Dendritic cell treated with granulocyte-macrophage colony-stimulating factor and Interleukin-4, amounts not matched to agents 40 ng/mL and 50 ng/mL, for 4 days (primary cell): Measurements from ENCODE around the gene SCML1.

Source experiments
- H3K27ac Mint-ChIP-seq: one replicate; pipeline ENCODE4 v1.8.0; 2022; ENCODE audit warnings: mild to moderate bottlenecking, mixed read lengths
- H3K27me3 Mint-ChIP-seq: one replicate; pipeline ENCODE4 v1.8.0; 2022; ENCODE audit warnings: mild to moderate bottlenecking, mixed read lengths
- H3K36me3 Mint-ChIP-seq: one replicate; pipeline ENCODE4 v1.8.0; 2022; ENCODE audit warnings: low read depth, mixed read lengths
- H3K4me1 Mint-ChIP-seq: one replicate; pipeline ENCODE4 v1.8.0; 2022; ENCODE audit warnings: low read depth, mixed read lengths
- H3K4me3 Mint-ChIP-seq: one replicate; pipeline ENCODE4 v1.8.0; 2022; ENCODE audit warnings: mild to moderate bottlenecking, moderate library complexity, mixed read lengths
- H3K9me3 Mint-ChIP-seq: one replicate; pipeline ENCODE4 v1.8.0; 2022; ENCODE audit warnings: mixed read lengths
- intact Hi-C: fragments of 100-400 bp; cut with micrococcal nuclease; formaldehyde crosslinking; loops from one replicate; pipeline ENCODE4 v1.15.0; 2022

SCML1 gene

GRCh38 chrX:17721715-17722114 lies 15.6 kb upstream of the SCML1 start:
- H3K27ac Mint-ChIP-seq, result no peak overlapping the region
- no peaks in the 10 kb centered on the region for H3K4me1 Mint-ChIP-seq
- no peaks in the 10 kb centered on the region for H3K36me3 Mint-ChIP-seq
- H3K4me3 Mint-ChIP-seq, result no peak overlapping the region
- H3K27me3 Mint-ChIP-seq, result peaks cover 2% of the 10 kb centered on the region
- intact Hi-C loops, result no loop called here
- H3K9me3 Mint-ChIP-seq, result peaks cover 6% of the 10 kb centered on the region

GRCh38 chrX:17725181-17725580 lies 12.1 kb upstream of the SCML1 start:
- Mint-ChIP-seq H3K27me3 (no peaks in the 10 kb centered on the region), H3K9me3 (no peaks in the 10 kb centered on the region)
- intact Hi-C loops, result no loop called here

GRCh38 chrX:17732138-17732783 lies 5.0 kb upstream of the SCML1 start:
- H3K9me3 Mint-ChIP-seq, result no peaks in the 10 kb centered on the region
- H3K4me3 Mint-ChIP-seq, result no peak overlapping the region
- H3K27ac Mint-ChIP-seq, result no peak overlapping the region
- intact Hi-C loops, result no loop called here
- H3K36me3 Mint-ChIP-seq, result no peaks in the 10 kb centered on the region
- peaks cover 7% of the 10 kb centered on the region for H3K4me1 Mint-ChIP-seq
- peaks cover 2% of the 10 kb centered on the region for H3K27me3 Mint-ChIP-seq

More at GRCh38 chrX:17725181-17725580, 12.1 kb upstream of the SCML1 start:
- Mint-ChIP-seq H3K36me3 (no peaks in the 10 kb centered on the region), H3K27ac (no peak overlapping the region), H3K4me1 (peaks cover 7% of the 10 kb centered on the region), H3K4me3 (no peak overlapping the region)

DNA sequence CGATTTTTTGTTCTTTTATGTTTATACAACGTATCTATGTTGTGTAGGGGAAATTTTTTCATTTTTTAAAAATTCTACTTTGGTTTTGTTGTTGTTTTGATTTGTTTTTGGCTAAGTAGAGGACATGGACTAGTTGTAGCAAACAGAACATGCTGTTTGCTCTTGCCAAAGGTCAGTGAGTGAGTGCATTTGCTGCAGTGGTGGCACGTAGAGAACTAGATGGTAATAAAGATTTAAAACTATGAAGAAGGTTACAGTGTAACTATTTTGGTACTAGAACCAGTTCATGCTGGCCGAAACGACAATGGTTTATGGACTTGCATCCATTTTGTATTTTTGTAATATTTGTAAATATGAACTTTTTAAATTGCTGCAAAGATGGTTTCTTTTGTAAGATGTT lies 1.9 kb upstream of the SCML1 start:
- H3K4me1 Mint-ChIP-seq, result peaks cover 16% of the 10 kb centered on the region
- H3K9me3 Mint-ChIP-seq, result no peaks in the 10 kb centered on the region
- no peak overlapping the region for H3K4me3 Mint-ChIP-seq
- peaks cover 8% of the 10 kb centered on the region for H3K36me3 Mint-ChIP-seq
- H3K27ac Mint-ChIP-seq, result no peak overlapping the region
- H3K27me3 Mint-ChIP-seq, result peaks cover 19% of the 10 kb centered on the region
- intact Hi-C loops, result no loop called here

- H3K36me3 Mint-ChIP-seq, result peaks cover 8% of the 10 kb centered on the region
- intact Hi-C loops, result no loop called here
- H3K4me3 Mint-ChIP-seq, result peak overlapping the region; percentile 66
- peak overlapping the region; percentile 89 for H3K27ac Mint-ChIP-seq
- H3K27me3 Mint-ChIP-seq, result peaks cover 26% of the 10 kb centered on the region
- peaks cover 16% of the 10 kb centered on the region for H3K4me1 Mint-ChIP-seq
- no peaks in the 10 kb centered on the region for H3K9me3 Mint-ChIP-seq
Measured at GRCh38 chrX:17736478-17736855, 826 bp upstream of the SCML1 start.

GRCh38 chrX:17737710-17737985 lies 355 bp downstream of the SCML1 start:
- Mint-ChIP-seq H3K27me3 (peaks cover 27% of the 10 kb centered on the region), H3K36me3 (peaks cover 8% of the 10 kb centered on the region), H3K9me3 (no peaks in the 10 kb centered on the region), H3K27ac (peak overlapping the region; percentile 89), H3K4me3 (peak overlapping the region; percentile 87), H3K4me1 (peaks cover 16% of the 10 kb centered on the region)
- intact Hi-C loops, result no loop called here

- peaks cover 27% of the 10 kb centered on the region for H3K27me3 Mint-ChIP-seq
- intact Hi-C loops, result no loop called here
Measured at GRCh38 chrX:17737986-17738713, 857 bp downstream of the SCML1 start.

GRCh38 chrX:17738737-17739535 lies 1.6 kb downstream of the SCML1 start:
- Mint-ChIP-seq H3K36me3 (peaks cover 8% of the 10 kb centered on the region), H3K4me3 (peak overlapping the region; percentile 87), H3K9me3 (no peaks in the 10 kb centered on the region), H3K27ac (peak overlapping the region; percentile 89), H3K27me3 (peaks cover 25% of the 10 kb centered on the region), H3K4me1 (peaks cover 16% of the 10 kb centered on the region)
- intact Hi-C loops, result no loop called here

More at GRCh38 chrX:17737986-17738713, 857 bp downstream of the SCML1 start:
- H3K4me3 Mint-ChIP-seq, result peak overlapping the region; percentile 87
- H3K9me3 Mint-ChIP-seq, result no peaks in the 10 kb centered on the region
- H3K4me1 Mint-ChIP-seq, result peaks cover 16% of the 10 kb centered on the region
- peak overlapping the region; percentile 89 for H3K27ac Mint-ChIP-seq
- peaks cover 8% of the 10 kb centered on the region for H3K36me3 Mint-ChIP-seq

- intact Hi-C loops, result no loop called here
- peaks cover 25% of the 10 kb centered on the region for H3K27me3 Mint-ChIP-seq
Measured at GRCh38 chrX:17740137-17741122, 3.1 kb downstream of the SCML1 start.

GRCh38 chrX:17741123-17741511 lies 3.8 kb downstream of the SCML1 start:
- intact Hi-C loops, result no loop called here
- no peak overlapping the region for H3K27ac Mint-ChIP-seq

More at GRCh38 chrX:17740137-17741122, 3.1 kb downstream of the SCML1 start:
- Mint-ChIP-seq H3K36me3 (peaks cover 8% of the 10 kb centered on the region), H3K4me1 (peaks cover 16% of the 10 kb centered on the region), H3K27ac (no peak overlapping the region), H3K4me3 (no peak overlapping the region), H3K9me3 (no peaks in the 10 kb centered on the region)

DNA sequence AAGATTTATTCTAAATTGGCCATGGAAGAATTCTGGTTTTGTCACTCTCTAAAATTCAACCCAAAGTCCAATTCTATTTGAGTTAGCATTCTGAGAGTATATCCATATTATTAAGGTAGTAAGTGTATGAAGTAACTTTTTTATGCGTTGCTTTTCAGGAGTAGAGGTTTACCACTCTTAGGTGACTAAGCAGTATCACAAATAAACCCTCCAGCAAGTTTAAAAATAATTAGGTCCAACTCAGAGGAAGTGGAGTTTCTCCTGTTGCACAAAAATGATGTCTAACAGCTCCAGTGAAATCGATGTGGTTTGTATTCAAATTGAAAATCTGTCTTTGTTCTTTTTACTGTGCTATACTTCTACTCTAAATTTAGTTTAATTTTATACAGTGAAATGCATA lies 6.6 kb downstream of the SCML1 start:
- H3K4me3 Mint-ChIP-seq, result no peak overlapping the region
- intact Hi-C loops, result no loop called here
- H3K36me3 Mint-ChIP-seq, result no peaks in the 10 kb centered on the region
- no peak overlapping the region for H3K27ac Mint-ChIP-seq
- no peaks in the 10 kb centered on the region for H3K9me3 Mint-ChIP-seq
- peaks cover 16% of the 10 kb centered on the region for H3K27me3 Mint-ChIP-seq
- peaks cover 6% of the 10 kb centered on the region for H3K4me1 Mint-ChIP-seq

More at GRCh38 chrX:17741123-17741511, 3.8 kb downstream of the SCML1 start:
- Mint-ChIP-seq H3K4me1 (peaks cover 16% of the 10 kb centered on the region), H3K36me3 (peaks cover 8% of the 10 kb centered on the region), H3K4me3 (no peak overlapping the region), H3K27me3 (peaks cover 25% of the 10 kb centered on the region), H3K9me3 (no peaks in the 10 kb centered on the region)

- peaks cover 3% of the 10 kb centered on the region for H3K36me3 Mint-ChIP-seq
- H3K9me3 Mint-ChIP-seq, result no peaks in the 10 kb centered on the region
- intact Hi-C loops, result no loop called here
- H3K4me1 Mint-ChIP-seq, result no peaks in the 10 kb centered on the region
- H3K27me3 Mint-ChIP-seq, result peaks cover 9% of the 10 kb centered on the region
- H3K27ac Mint-ChIP-seq, result no peak overlapping the region
- H3K4me3 Mint-ChIP-seq, result no peak overlapping the region
Measured at GRCh38 chrX:17744896-17745523, 7.7 kb downstream of the SCML1 start.

GRCh38 chrX:17747692-17748091 lies 10.4 kb downstream of the SCML1 start:
- Mint-ChIP-seq H3K4me3 (no peak overlapping the region), H3K27ac (no peak overlapping the region), H3K4me1 (no peaks in the 10 kb centered on the region), H3K36me3 (peaks cover 20% of the 10 kb centered on the region), H3K27me3 (no peaks in the 10 kb centered on the region), H3K9me3 (no peaks in the 10 kb centered on the region)
- intact Hi-C loops, result no loop called here
